Embryonic facial prominence (tissue), 1 donor: ENCODE results near the gene INTS1.

Experiments used
- DNase-seq: peaks from one replicate; pipeline ENCODE4 v3.0.0-alpha.2; 2016; ENCODE audit errors: extremely low spot score

Gene INTS1

GRCh38 chr7:1503816-1504775 is at the start of gene INTS1:
INTS1 (minus strand) TSS chr7:1504389; CDS start chr7:1503960, 429 bp downstream.
- peak; percentile 74 for DNase-seq

- DNase-seq, result no peak
Measured at GRCh38 chr7:1553512-1554210, 49.5 kb upstream of the INTS1 start.

- no peak for DNase-seq
Measured at GRCh38 chr7:1552200-1552599, 48.0 kb upstream of the INTS1 start.

- no peak for DNase-seq
Measured at GRCh38 chr7:1550846-1551155, 46.6 kb upstream of the INTS1 start.

GRCh38 chr7:1550005-1550845 is 46.0 kb upstream of the INTS1 start:
- DNase-seq, result no peak

GRCh38 chr7:1549357-1550004 is 45.3 kb upstream of the INTS1 start:
- DNase-seq, result no peak

- DNase-seq, result no peak
Measured at GRCh38 chr7:1548944-1549343, 44.8 kb upstream of the INTS1 start.

GRCh38 chr7:1548438-1548831 is 44.2 kb upstream of the INTS1 start:
- DNase-seq, result no peak

GRCh38 chr7:1547777-1548437 is 43.7 kb upstream of the INTS1 start:
- DNase-seq, result no peak

GRCh38 chr7:1546909-1547776 is 43.0 kb upstream of the INTS1 start:
- no peak for DNase-seq

GRCh38 chr7:1546274-1546908 is 42.2 kb upstream of the INTS1 start:
- DNase-seq, result no peak

- DNase-seq, result no peak
Measured at GRCh38 chr7:1545417-1546246, 41.4 kb upstream of the INTS1 start.

GRCh38 chr7:1544896-1545416 is 40.8 kb upstream of the INTS1 start:
- DNase-seq, result no peak

- DNase-seq, result no peak
Measured at GRCh38 chr7:1544178-1544895, 40.1 kb upstream of the INTS1 start.

- DNase-seq, result no peak
Measured at GRCh38 chr7:1543826-1544177, 39.6 kb upstream of the INTS1 start.

GRCh38 chr7:1542841-1543747 is 38.9 kb upstream of the INTS1 start:
- DNase-seq, result no peak

- no peak for DNase-seq
Measured at GRCh38 chr7:1542329-1542728, 38.1 kb upstream of the INTS1 start.
